Right hindlimb (tissue), 1 donor: ENCODE data around the gene OR8G5.
"Not testable (repeated sequence)": the region's sequence is repeated elsewhere in the genome, so short reads cannot be mapped to it uniquely, and the experiment has no call there.

Experiments used
- DNase-seq: peaks from one replicate; pipeline ENCODE4 v3.0.0-alpha.2; 2018

OR8G5 gene, protein sequence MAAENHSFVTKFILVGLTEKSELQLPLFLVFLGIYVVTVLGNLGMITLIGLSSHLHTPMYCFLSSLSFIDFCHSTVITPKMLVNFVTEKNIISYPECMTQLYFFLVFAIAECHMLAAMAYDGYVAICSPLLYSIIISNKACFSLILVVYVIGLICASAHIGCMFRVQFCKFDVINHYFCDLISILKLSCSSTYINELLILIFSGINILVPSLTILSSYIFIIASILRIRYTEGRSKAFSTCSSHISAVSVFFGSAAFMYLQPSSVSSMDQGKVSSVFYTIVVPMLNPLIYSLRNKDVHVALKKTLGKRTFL

GRCh38 chr11:124256076-124256475 lies at the start of gene OR8G5:
Gene OR8G5, plus strand, starts transcription at chr11:124256376. Its CDS starts 8,556 bp downstream, at chr11:124264932.
- no peak for DNase-seq

DNA sequence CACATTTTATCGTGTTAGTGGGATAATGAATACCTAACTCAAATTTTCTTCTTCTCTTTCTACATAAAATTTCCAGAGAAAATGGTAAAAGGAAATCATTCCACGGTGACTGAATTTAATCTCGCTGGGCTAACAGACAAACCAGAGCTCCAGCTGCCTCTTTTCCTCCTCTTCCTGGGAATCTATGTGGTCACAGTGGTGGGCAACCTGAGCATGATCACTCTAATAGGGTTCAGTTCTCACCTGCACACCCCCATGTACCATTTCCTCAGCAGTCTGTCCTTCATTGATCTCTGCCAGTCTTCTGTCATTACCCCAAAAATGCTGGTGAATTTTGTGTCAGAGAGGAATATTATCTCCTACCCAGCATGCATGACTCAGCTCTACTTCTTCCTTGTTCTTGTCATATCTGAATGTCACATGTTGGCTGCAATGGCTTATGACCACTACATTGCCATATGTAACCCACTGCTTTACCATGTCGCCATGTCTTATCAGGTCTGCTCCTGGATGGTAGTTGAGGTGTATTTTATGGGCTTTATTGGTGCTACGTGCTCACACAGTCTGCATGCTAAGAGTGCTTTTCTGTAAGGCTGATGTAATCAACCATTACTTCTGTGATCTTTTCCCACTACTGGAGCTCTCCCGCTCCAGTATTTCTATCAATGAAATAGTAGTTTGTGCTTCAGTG lies 48.9 kb upstream of the OR8G5 start:
- DNase-seq = no peak

- DNase-seq = no peak
Observed at GRCh38 chr11:124209824-124210357, 46.3 kb upstream of the OR8G5 start.

GRCh38 chr11:124210421-124210820 lies 45.8 kb upstream of the OR8G5 start:
- DNase-seq = no peak

GRCh38 chr11:124211321-124211720 lies 44.9 kb upstream of the OR8G5 start:
- DNase-seq = no peak

GRCh38 chr11:124214027-124214426 lies 42.1 kb upstream of the OR8G5 start:
- no peak for DNase-seq

- no peak for DNase-seq
Observed at GRCh38 chr11:124219126-124219525, 37.0 kb upstream of the OR8G5 start.

- DNase-seq = no peak
Observed at GRCh38 chr11:124222407-124222806, 33.8 kb upstream of the OR8G5 start.

GRCh38 chr11:124224618-124225423 lies 31.4 kb upstream of the OR8G5 start:
- not testable (repeated sequence) for DNase-seq

- no peak for DNase-seq
Observed at GRCh38 chr11:124225471-124225870, 30.7 kb upstream of the OR8G5 start.

- no peak for DNase-seq
Observed at GRCh38 chr11:124233376-124233775, 22.8 kb upstream of the OR8G5 start.

DNA sequence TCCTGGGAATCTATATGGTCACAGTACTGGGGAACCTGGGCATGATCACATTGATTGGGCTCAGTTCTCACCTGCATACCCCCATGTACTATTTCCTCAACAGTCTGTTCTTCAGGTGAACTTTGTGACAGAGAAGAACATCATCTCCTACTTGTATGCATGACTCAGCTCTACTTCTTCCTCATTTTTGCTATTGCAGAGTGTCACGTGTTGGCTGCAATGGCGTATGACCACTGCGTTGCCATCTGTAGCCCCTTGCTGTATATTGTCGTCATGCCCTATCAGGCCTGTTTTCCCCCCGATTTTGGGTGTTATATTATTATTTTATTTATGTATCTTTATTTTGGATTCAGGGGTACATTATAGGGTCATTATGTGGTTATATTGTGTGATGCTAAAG lies 17.7 kb upstream of the OR8G5 start:
- no peak for DNase-seq

- no peak for DNase-seq
Observed at GRCh38 chr11:124240621-124241397, 15.4 kb upstream of the OR8G5 start, which contains the start of gene OR8G1. Gene OR8G1, plus strand, starts transcription at chr11:124241095. Its CDS starts 8,581 bp downstream, at chr11:124249676.

GRCh38 chr11:124249869-124250268 lies 6.3 kb upstream of the OR8G5 start:
- DNase-seq = not testable (repeated sequence)

- not testable (repeated sequence) for DNase-seq
Observed at GRCh38 chr11:124265041-124265440, 8.9 kb downstream of the OR8G5 start.

DNA sequence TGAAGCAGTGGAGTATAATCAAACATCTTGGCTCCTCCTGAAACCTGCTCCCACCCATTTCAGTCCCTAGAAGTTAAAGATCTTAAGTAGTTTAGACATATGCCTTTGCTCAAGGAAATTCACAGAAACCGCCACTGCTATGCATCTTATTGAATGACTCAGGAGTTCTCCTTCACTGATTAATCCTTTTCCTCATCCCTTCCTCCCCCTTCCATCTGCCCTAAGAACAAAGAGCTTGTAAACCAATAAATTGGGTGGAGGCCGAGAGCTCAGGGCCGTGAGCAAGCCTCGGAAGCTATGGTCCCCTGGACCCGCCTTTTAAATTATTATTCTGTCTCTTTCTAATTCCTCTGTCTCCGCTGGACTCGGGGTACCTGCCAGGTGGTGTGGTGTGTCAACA lies 14.7 kb downstream of the OR8G5 start:
- not testable (repeated sequence) for DNase-seq

DNA sequence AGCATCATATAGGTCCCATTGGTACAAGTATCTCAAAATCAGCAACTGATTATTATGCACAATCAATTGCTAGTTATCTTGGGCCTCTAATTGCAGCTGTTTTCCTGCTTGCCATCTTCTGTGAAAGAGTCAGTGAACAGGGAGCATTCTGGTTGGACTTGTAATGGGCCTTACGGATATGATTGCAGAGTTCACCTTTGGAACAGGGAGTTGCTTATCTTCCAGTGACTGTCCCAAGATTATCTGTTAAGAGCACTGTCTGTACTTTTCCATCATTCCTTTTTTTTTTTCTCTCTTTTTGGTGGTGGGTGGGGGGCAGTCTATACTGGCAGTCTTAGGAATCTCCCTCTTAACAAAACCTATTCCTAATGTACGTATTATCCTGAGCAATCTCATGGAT lies 17.8 kb downstream of the OR8G5 start:
- no peak for DNase-seq

- DNase-seq = no peak
Observed at GRCh38 chr11:124276081-124276480, 19.9 kb downstream of the OR8G5 start.

GRCh38 chr11:124277207-124277606 lies 21.0 kb downstream of the OR8G5 start:
- DNase-seq = no peak

DNA sequence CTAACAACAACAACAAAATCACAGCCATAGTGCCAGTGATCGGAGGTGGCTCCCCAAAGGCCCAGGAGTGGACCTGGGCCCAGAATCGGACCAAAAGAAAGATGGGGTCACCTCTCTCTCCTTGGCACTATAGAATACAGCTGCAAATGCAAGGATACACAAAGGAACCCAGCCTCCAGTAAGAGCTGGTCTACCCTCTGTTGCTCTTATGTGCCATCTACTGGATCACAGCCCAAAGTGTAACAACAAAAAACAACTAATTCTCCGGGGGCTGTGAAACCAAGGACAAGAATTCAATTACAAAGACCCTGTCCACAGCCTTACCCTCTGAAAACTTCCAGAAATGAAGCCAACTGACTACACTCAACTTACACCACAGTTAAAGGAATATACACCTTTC lies 21.6 kb downstream of the OR8G5 start:
- DNase-seq = no peak

- DNase-seq = no peak
Observed at GRCh38 chr11:124278261-124278660, 22.1 kb downstream of the OR8G5 start.

DNA sequence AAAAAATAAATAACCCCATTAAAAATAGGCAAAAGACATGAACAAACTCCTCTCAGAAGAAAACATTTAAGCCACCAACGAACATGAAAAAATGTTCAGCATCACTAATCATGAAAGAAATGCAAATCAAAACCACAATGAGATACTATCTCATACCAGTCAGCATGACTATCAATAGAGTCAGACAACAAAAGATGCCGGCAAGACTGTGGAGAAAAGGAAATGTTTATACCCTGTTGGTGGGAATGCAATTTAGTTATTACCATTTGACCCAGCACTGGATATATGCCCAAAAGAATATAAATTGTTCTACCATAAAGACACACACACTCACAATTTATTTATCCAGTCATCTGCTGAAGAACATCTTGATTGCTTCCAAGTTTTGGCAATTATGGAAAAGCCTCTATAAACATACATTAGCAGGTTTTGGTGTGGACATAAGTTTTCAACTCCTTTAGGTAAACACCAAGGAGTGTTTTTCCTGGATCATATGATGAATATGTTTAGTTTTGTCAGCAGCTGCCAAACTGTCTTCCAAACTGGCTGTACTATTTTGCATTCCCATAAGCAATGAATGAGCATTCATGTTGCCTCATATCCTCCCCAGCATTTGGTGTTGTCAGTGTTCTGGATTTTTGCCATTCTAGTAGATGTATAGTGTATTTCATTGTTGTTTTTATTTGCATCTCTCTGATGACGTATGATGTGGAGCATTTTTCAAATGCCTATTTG lies 29.6 kb downstream of the OR8G5 start:
- DNase-seq = no peak
